Cortex of kidney (tissue), 1 donor: Measurements from ENCODE around the gene MAP3K4.

Experiments used
- DNase-seq: peaks from one replicate; lab custom pipeline; 2025; lab: John Stamatoyannopoulos, UW

MAP3K4 gene

DNA sequence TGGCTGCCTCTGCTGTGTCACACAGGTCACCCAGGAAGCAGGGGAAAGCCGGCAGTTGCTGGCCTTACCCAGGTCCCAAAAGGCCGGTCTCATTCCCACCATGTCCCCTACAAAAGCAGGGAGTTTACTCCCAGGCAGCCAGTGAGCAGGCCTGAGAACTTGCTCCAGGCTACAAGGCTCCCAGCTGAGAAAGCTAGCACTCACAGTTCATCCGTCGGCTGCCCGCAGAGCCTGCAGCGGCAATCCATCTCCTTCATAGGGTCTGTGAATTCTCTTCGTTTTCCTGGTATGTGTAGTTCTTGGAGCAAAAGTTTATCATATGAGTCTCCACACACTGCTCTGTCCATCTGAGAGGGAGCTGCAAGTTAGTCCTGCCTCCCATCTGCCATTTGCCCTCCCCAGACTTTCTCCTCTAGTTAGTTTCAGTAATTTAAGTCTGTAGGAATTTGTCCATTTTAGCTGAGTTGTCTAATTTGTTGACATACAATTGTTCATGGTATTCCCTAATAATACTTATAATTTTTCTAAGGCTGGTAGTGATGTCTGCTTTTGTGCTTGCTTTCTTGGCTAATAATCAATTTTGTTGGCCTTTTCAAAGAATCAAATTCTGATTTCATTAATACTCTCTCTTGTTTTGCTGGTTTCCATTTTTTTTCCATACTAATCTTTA is 135.6 kb downstream of the MAP3K4 start:
- DNase-seq: no peak

- DNase-seq: no peak
Observed at GRCh38 chr6:161128230-161128629, 136.7 kb downstream of the MAP3K4 start.

DNA sequence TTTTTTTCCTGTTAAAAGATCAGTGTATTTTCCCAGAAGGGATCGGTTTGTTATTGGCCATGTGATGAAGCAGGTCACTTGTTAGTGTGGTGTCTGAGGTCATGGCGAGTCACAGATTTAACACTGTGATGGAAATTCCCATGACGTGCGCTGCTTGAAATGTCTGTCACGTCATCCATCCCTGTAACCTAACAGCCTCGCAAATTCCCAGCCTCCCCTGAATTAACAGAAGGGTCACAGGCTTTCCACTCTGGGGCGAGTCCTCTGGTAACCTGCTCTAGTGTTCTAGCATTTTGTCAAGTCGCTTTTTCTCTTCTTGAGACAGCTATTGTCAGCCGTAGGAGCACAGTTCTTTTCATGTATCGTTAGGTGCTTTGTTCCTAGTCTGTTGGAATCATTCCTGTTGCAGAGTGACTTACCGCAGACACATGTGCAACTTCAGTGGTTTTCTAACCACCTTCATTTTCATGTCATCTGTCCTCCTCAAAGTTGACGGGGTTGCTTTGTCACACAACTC is 137.2 kb downstream of the MAP3K4 start:
- no peak for DNase-seq

DNA sequence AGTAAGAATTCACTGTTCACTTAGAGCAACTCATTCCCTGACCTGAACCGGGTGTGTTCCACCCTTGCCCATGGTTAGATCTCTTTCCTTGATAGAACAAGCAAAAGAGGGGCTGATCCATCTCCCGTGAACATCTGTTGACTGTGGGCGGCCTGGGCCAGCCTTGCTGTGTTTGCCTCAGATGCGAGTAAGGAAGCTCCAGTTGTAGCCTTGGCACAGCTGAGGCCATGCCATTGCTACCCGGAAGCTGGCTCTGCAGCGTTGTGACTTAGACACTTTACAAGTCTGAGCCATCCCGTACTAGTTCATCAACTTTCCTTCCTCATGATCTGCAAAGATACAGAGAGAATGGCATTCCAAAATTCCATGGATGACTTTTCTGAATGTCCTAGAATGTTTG is 139.0 kb downstream of the MAP3K4 start:
- no peak for DNase-seq

GRCh38 chr6:161130967-161131766 is 139.6 kb downstream of the MAP3K4 start:
- DNase-seq: no peak

DNA sequence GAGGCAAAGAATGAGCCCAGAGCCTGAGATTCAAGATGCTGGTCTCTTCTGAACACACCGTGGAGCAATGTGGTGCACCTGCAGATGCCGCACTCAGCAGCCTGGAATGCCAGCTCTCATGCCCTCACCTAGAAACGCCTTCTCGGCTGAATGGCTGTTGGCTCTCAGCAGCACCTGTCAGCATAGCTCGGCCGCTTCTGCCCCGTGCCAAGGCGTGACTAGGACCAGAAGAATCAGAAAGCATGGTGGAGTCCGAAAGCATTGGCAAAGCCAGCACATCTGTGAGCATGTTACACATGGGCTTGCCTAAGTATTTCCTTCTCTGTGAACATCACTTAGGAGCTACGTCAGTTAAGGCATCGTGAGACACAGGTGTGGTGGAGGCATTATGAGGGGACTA is 140.8 kb downstream of the MAP3K4 start:
- no peak for DNase-seq

DNA sequence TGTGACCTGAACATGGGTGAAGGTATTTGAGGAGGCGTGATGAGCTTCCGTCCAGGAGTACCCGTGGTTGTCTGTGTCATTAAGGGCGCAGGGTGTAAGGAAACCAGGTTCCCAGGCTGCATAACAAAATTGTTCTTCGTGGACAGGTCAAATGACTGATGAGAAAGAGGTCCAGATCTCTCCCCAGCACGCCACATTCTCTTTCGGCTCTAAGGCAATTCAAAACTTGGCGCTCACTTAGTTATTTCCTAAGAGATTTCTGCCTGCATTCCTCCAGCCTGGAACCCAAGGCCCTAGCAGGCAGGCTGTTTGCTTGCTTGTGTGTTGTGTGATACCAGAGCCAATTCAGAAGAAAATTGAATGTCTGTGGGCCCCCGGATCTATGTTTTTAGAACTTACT is 142.4 kb downstream of the MAP3K4 start:
- DNase-seq: no peak

- DNase-seq: no peak
Observed at GRCh38 chr6:161134550-161135298, 143.2 kb downstream of the MAP3K4 start.

- DNase-seq: no peak
Observed at GRCh38 chr6:161135695-161136591, 144.4 kb downstream of the MAP3K4 start.

DNA sequence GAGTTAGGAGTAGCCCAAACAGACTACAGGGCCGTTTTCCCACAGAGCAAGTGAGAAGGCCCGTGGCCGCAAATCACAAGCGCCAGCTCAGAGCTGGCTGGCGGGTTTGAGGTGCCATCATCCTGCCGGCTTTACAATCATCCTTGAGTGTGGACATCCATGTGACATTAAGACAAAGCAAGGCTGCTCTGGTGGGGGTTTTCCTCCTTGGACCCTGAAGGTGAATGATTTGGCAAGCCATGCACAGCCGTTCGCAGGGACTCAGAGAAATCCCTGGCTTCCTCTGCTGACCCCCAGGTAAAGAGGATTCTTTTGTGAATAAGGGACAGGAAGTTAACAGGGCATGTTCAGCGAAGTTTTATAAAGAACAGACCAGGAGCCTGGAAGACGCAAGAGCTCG is 145.1 kb downstream of the MAP3K4 start:
- no peak for DNase-seq

DNA sequence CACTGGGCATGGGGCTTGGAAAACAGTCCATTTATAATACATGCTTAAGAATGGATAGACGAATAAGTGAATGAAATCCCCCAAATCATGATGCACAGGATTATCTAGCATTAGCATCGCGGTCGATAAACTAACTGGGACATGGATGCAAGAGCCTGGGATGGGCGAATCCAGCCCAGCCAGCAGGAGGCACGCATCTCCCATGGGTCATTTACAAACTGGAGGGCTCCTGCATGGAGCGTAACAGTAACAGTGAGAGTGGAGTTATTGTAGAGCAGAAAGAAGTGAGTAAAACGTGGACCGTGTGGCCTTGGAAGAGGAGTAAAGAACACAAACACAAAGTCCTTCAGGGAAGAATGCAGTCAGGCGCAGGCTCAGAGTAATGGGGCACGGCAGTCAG is 145.8 kb downstream of the MAP3K4 start:
- DNase-seq: no peak

GRCh38 chr6:161137839-161138542 is 146.4 kb downstream of the MAP3K4 start:
- no peak for DNase-seq

DNA sequence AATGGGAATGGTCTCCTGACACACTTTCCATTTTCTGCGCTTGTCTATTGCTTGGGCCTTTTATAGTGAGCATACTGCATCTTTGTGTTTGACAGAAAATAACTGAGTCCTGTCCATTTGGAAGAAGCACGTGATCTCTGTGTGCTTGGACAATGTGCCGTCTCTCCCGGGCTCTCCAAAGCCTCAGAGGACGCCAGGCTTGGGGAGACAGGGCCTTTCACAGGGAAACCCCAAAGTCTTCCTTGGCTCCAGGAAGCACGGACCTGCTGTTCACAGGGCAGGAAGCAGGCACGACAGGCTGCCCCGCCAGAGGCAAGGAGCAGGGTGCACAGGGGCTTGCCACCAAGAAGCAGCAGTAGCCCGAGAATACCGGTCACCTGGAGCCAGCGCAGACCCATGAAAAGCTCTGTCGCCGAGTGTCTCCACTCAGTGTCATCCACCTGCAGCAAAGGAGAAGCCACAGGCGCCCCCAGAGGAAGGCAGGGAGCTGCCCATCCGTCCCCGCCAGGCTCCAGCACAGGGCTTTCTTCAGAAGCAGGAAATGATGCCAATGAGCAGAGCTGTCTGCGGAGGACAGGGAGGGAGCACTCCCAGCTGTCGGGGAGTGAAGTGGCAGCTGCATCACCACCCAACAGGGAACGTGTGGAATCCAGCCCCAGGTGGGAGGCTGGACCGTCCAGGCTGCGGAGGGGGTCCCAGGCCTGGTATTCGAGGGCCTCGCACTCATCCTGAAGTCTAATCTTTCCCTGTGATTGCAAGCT is 147.2 kb downstream of the MAP3K4 start:
- no peak for DNase-seq

DNA sequence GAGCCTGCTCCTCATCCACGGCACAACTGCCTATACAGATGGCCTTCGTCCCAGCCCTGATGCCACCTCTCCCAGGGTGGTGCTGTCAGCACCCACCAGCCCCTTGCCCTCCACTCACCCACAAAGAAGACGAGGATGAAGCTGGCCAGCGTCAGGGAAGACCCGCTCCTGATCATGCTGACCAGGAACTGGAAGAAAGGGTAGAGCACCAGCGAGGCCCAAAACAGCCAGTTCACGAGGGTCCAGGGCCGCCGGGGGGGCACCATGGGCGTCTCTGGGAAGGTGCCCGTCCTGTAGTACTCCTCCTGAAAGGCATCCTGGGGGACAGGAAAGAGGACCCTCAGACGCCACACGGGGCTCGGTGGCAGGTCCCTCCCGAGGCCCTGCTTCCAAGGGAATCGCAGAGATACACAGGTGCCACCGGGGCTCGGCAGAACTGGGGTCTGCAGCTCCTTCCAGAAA is 147.8 kb downstream of the MAP3K4 start:
- no peak for DNase-seq

- no peak for DNase-seq
Observed at GRCh38 chr6:161139766-161140553, 148.4 kb downstream of the MAP3K4 start.

DNA sequence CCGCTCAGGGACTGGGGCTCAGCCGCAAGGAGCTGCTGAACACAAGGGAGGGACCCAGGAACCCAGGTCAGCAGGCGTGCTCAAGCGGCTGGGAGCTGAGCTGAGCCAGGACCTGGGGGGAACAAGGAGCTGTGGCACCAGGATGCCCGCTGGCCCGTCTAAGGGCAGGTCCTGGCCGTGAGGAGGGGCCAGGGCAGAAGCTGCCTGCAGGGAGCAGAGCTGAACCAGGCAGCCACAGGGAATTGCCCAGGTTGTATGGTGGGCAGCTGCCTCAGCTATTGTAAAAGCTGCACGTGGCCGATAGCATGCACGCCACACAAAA is 148.9 kb downstream of the MAP3K4 start:
- no peak for DNase-seq

GRCh38 chr6:161141173-161141572 is 149.6 kb downstream of the MAP3K4 start:
- no peak for DNase-seq

DNA sequence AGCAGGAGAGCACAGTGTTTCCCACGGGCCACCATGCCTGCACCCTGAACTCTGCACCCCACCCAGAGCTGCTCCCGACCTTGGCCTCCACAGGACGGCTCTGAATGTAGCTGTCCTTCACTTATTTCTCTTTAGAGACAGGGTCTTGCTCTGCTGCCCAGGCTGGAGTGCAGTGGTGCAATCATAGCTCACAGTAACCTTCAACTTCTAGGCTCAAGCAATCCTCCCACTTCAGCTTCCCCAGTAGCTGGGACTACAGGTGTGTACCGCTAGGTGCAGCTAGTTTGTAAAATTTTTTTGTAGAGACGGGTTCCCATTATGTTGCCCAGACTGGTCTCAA is 151.4 kb downstream of the MAP3K4 start:
- DNase-seq: no peak

DNA sequence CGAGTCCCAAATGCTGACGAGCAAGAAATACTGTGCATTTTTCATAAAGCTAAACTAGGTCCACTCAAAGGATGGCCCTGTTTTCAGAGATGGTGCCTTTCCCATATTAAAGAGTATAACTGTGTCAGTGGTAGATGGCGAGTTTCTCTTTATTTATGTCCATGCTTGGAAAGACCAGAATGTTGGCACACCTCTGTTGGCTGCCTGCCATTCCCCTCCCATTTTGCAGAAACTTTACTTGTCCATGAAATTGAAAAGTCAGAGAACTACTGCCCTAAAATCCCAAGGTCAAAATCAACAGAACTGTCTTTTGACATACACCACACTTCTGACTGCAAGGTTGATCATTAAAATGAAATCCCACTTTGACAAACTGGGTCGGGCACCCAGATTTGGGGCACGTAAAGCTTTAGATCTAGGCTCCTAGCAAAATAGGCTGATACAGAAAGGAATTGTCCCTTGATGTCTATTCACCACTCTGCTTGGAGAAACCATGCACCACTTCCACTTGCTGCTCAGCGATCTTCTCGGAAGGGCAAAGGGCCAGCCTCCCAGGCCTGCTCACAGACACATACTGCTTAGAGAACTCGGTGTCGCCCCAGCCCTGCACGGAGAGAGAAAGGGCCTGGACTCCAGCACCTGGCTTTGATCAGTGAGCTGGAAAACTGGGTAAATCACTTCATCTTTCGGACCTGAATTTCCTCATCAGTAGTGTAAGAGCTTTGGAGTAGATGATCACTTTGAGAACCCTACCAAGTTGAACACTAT is 152.3 kb downstream of the MAP3K4 start:
- no peak for DNase-seq
